HUDEP-2 (cell line): ENCODE data around the gene GNG2.

Experiments used
- DNase-seq, 76 experiments: peaks; one replicate each; lab custom pipeline; 2025; ENCODE audit not compliant: unreplicated experiment in 76 of 76; lab: John Stamatoyannopoulos, UW

GNG2 gene

GRCh38 chr14:52015411-52016030 is 155.1 kb downstream of the GNG2 start:
- peak in 21 of 76 experiments; percentile 3 to 32 (median 10) for DNase-seq

- peak in 35 of 76 experiments; percentile 2 to 46 (median 24) for DNase-seq
Measured at GRCh38 chr14:52018252-52018651, 157.8 kb downstream of the GNG2 start.

GRCh38 chr14:52018970-52019369 is 158.6 kb downstream of the GNG2 start:
- DNase-seq = no peak
